Activated CD8-positive, alpha-beta memory T cell treated with anti-CD3 and anti-CD28 coated beads, Interleukin-2, amount 10 ng/mL, durations not matched to agents 7 days and 5 days (primary cell): Measurements from ENCODE around the gene PCDH1. TPM values are rescaled to one million over a fixed set of nuclear protein-coding genes. Genes with fewer than 3 reads are reported as not detected.

Experiments used
- total RNA-seq, 2 experiments: library from RNA; stranded (reverse); gene quantifications; one replicate each; pipeline ENCODE4 v1.2.3, GENCODE V29; 2021

PCDH1 gene
- total RNA-seq, 2 experiments from 2014 or later: not detected

Other genes starting within 250 kb of the PCDH1 start
- gene HDAC3, start 241.6 kb downstream of the PCDH1 start, total RNA-seq: 10 to 100 TPM; 87.1 to 90.0 TPM
- 10 to 100 TPM; 28.0 to 35.8 TPM for gene RELL2, start 241.4 kb downstream of the PCDH1 start, total RNA-seq
- gene FCHSD1, start 227.0 kb downstream of the PCDH1 start, total RNA-seq: 10 to 100 TPM; 46.5 to 64.1 TPM
- 10 to 100 TPM in 1 of 2 experiments, 1 to 10 TPM in 1; 9.9 to 11.0 TPM for gene ARAP3, start 196.2 kb downstream of the PCDH1 start, total RNA-seq
- 10 to 100 TPM; 65.4 to 68.7 TPM for gene DELE1, start 45.5 kb upstream of the PCDH1 start, total RNA-seq
- under 1 TPM; 0.12 to 0.19 TPM for gene PCDH12, start 79.8 kb upstream of the PCDH1 start, total RNA-seq
- 10 to 100 TPM; 23.8 to 28.2 TPM for gene RNF14, start 90.7 kb upstream of the PCDH1 start, total RNA-seq
- 10 to 100 TPM in 1 of 2 experiments, 1 to 10 TPM in 1; 7.7 to 10.0 TPM for gene GNPDA1, start 134.6 kb upstream of the PCDH1 start, total RNA-seq
- gene NDFIP1, start 230.4 kb upstream of the PCDH1 start, total RNA-seq: 10 to 100 TPM; 28.5 to 31.7 TPM